HS-5 (cell line): ENCODE results near the gene CRIP1.

Experiments
- DNase-seq: peaks from one replicate; pipeline ENCODE4 v3.0.0-alpha.2; 2012; ENCODE audit warnings: low read depth

The CRIP1 gene

DNA sequence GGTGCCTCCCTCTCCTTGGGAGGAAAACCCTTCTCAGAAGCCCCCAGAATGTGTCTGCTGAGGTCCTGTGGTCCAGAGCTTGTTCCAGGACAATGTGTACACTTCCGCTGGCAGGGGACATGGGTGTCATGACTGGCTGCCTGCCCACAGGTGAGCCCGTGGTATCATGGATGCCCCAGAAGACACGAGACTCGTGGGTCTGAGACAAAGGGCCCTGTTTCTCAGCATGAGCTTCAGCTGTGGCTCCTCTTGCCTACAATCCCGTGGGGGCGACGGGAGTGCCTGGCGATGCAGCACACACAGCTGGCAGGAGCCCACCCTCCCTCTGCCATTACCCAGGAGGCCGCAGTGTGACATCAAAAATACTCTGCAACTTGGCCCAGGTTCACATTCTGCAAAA lies 46.7 kb downstream of the CRIP1 start:
- DNase-seq, result no peak

DNA sequence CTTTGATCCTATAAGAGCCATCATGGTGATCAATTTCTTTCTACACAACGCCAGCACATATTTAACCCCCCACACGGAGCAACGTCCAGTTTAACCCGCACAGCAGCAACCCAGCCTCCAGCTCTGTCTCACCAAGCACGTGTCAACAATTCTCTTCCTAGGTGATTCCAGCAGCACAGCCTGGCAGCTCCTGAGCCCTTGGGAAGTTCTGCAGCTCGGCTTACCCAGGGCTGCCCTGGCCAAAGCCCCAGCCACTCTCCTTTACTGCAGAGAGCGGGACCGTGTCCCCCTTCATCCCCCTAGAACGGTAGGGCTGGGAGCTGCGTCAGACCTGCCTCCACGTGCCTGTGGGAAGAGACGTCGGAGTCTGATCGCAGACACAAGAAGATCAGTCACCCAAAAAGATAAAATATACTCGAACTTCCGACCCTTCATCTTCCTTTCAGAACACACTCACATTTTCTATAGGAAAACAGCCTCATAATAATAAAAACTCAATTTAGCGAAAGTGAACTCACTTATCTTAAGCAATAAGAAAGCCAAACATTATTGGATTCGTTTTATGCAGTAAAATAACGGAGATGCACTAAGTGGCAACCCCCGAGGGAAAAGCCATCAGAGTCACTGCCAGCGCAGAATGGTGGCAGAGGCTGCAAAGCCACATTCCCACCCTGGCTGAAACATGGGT lies 47.3 kb downstream of the CRIP1 start:
- DNase-seq, result no peak

DNA sequence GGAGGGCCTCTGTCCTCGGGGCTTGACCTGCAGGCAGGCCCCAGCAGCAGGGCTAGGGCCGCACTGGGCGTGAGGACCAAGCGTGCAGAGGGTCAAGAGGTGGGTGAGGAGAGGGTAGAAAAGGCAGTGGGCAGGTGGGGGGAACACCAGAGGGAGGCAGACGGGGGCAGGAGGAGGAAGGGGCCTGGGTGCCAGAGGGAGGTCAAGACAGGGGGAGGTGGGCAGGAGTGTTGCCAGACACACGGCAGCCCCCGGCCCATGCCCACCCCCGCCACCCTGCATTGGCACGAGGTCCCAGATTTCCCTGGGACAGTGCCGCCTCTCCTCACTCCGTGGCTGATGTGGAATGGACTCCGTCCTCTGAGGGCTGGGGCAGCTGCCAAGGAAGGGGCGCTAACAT lies 47.9 kb downstream of the CRIP1 start:
- DNase-seq, result no peak

DNA sequence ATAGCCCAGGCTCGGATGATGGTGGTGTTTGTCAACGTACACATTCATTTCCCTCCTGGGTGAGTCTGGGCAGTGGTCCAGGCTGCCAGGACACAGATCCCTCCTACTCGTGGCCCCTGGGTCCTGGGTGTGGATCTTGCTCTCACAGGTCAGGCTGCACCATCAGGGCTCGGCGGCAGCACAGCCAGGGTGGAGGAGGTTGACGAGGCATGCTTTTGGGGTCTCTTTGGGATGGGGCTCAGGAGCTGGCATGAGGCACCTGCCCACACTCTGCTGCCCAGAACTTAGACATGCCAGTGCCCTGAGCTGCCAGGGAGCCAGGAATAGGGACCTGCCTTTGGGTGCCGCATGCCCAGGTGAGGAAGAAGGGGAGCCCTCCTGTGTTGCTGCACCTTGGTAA lies 49.4 kb downstream of the CRIP1 start:
- DNase-seq, result no peak

DNA sequence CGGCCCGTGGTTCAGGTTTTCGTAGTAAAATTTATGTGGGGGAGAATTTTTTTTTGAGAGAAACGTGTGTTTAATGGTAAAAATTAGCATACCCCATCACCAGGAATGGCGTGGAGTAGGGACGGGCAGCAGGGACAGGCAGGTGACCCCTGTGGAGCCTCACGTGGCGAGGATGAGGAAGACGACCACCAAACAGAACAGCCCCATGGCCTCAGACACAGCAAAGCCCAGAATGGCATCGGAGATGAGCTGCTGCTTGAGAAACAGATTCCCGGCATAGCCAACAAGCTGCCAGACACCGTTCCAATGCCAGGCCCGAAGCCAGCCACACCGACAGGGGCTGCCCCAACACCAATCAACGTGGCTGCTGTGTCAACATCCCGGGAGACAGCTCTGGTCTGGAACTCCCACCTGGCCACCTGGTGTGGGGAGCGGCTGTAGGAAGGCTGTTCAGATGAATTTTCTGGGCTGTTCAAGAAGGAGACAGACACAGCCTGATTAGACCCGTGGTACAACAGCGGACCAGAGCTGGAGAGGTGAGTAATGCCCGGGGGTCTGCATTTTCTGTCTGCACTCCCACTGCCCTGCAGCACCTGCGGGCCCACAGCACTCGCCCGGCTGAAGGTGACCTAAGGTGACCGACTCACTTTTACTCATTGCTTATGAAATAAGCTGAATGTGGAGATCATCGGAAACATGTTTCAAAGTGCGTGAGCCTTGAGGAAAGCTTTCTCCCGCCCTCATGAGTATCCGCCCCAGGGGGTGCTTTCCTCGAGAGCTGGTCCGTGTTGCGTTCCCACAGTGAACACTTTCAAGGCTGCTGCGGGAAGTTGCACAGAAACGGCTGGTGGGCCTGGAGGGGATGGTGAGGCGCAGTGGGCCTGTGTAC lies 50.2 kb downstream of the CRIP1 start:
- DNase-seq, result no peak

DNA sequence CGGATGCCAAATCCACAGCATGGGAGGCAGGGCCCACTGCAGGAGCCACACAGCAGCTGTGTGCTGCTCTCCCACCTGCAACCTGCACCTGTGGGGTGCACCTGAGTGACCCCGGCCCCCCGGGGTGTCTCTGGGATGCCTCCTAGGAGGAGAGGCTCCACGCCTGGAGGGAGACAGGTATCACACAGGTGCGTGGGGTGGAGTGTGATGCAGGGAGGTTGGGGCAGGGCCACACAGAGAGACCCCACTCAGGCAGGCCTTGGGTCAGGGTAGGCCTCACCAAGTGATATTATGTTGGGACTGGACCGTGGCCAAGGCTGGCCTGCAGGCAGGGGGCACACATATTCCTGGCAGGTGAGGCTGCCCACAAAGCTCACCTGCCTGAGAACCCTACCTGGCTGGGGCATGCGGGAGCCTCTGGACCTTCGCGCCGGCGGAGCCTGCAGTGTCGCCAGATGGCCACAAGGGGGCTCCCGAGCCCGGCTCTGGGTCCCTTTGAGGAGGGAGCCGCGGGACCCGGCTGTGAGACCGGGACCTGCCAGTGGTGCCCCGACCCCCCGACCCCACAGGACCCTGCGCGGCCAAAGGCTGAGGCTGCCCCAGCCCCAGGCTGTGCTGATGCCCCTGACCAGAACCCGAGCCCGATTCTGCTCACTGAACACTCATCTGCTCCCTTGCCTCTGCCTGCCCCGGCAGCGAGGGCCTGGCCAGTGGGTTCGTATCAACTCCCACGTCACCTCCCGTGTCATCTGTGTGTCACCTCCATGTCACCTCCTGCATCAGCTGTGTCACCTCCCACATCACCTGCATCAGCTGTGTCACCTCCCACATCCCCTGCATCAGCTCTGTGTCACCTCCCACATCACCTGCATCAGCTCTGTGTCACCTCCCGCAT lies 51.1 kb downstream of the CRIP1 start:
- DNase-seq, result no peak
